ENCODE data around the gene PRRC2B. TPM values are rescaled to one million over a fixed set of nuclear protein-coding genes. Genes with fewer than 3 reads are reported as not detected.

PRRC2B gene
- total RNA-seq, 1 experiment from 2014 or later = 170 TPM

GRCh38 chr9:131382850-131383729 lies 10.8 kb upstream of the PRRC2B start:
- no TSS peak for BruUV-seq (replicated peaks)
- TF ChIP-seq EZH2phosphoT487 (IDR thresholded peaks at IDR 0.05; ENCODE audit: borderline replicate concordance) = no peak
- TF ChIP-seq POLR2AphosphoS5 (IDR thresholded peaks at IDR 0.05; ENCODE audit: low read depth, low read length) = no peak
- no peak for TF ChIP-seq RAD21 (IDR thresholded peaks at IDR 0.05; ENCODE audit: low read depth)
- peak; percentile 26; the same call in 1 of the 2 replicates for TF ChIP-seq SP1 (IDR thresholded peaks at IDR 0.05; ENCODE audit: low read depth)
- ATAC-seq (peak; percentile 90), DNase-seq (ENCODE audit: low read depth, low spot score) (no peak)
- Histone ChIP-seq H4K20me1 (ENCODE audit: insufficient read depth) (no peaks in the 10 kb centered on the region), H3K9ac (ENCODE audit: low read length) (no peak overlapping the region), H3K4me2 (ENCODE audit: low read length) (peak overlapping the region; percentile 51), H3K4me1 (ENCODE audit: control insufficient read depth in 1 of 2, insufficient read depth in 2 of 2, low read length in 2 of 2) (peaks cover 20 to 21% of the 10 kb centered on the region in 2 experiments), H3K36me3 (ENCODE audit: control insufficient read depth in 1 of 2, insufficient read depth in 2 of 2, low read length in 2 of 2) (no peaks in the 10 kb centered on the region), H3K4me3 (replicated peaks in 1 of 2; ENCODE audit: low read depth in 1 of 2, low read length in 2 of 2) (no peak overlapping the region), H3K9me3 (ENCODE audit: control insufficient read depth in 1 of 2, insufficient read depth in 1 of 2, low read depth in 1 of 2, low read length in 2 of 2) (no peaks in the 10 kb centered on the region), H2AFZ (ENCODE audit: low read depth, low read length, poor library complexity, severe bottlenecking) (no peak overlapping the region), H3K27me3 (ENCODE audit: insufficient read depth, low read length) (no peaks in the 10 kb centered on the region), H3K9me2 (ENCODE audit: insufficient read depth) (no peaks in the 10 kb centered on the region), H3K79me2 (ENCODE audit: insufficient read depth, low read length) (no peaks in the 10 kb centered on the region), H3K27ac (ENCODE audit: low read depth, low read length) (peak overlapping the region; percentile 40)
- ChIA-PET RAD21 (ENCODE audit: low non-redundant PET in 1 of 2, low total read pairs in 2 of 2, uncharacterized antibody in 2 of 2, unreplicated experiment in 2 of 2) (no interaction called here), POLR2A (interaction anchor here (1.5 to 2.2 kb wide), 2 partner anchors 10 to 14 kb away, joined by 4 to 23 read pairs; no protein-coding TSS in a partner anchor), CTCF (interaction anchor here (0.9 to 1.7 kb wide), 2 partner anchors 10 to 33 kb away, joined by 3 to 5 read pairs; no protein-coding TSS in a partner anchor)
- intact Hi-C loops (cut with micrococcal nuclease) = no loop called here

DNA sequence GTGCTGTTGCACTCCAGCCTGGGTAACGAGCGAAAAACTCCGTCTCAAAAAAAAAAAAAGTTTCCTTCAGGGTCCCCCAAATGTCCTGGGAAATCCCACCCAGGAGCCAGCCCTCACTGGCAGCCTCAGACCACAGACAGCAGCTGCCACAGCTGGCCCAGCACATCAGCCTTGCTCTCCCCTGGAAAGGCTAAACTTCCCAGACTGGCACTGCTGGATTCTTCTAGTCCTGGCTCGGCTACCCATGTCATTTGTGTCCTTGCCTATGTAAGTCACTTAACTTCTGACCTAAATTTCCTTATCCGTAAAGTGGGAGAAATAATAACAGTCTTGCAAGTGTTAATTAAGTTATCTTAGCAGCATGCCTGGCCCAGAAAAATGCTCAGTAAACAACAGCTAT lies 8.6 kb upstream of the PRRC2B start:
- H3K4me3 ChIP-seq (replicated peaks in 1 of 2; ENCODE audit: low read depth in 1 of 2, low read length in 2 of 2) = no peak overlapping the region
- H3K9me3 ChIP-seq (ENCODE audit: control insufficient read depth in 1 of 2, insufficient read depth in 1 of 2, low read depth in 1 of 2, low read length in 2 of 2) = no peaks in the 10 kb centered on the region
- H2AFZ ChIP-seq (ENCODE audit: low read depth, low read length, poor library complexity, severe bottlenecking) = no peak overlapping the region
- no TSS peak for BruUV-seq (replicated peaks)
- H4K20me1 ChIP-seq (ENCODE audit: insufficient read depth) = no peaks in the 10 kb centered on the region
- peaks cover 20 to 21% of the 10 kb centered on the region in 2 experiments for H3K4me1 ChIP-seq (ENCODE audit: control insufficient read depth in 1 of 2, insufficient read depth in 2 of 2, low read length in 2 of 2)
- no peaks in the 10 kb centered on the region for H3K36me3 ChIP-seq (ENCODE audit: control insufficient read depth in 1 of 2, insufficient read depth in 2 of 2, low read length in 2 of 2)
- no peak for ATAC-seq
- peak overlapping the region; percentile 2; the same call in 1 of the 2 replicates for H3K27ac ChIP-seq (ENCODE audit: low read depth, low read length)
- no peaks in the 10 kb centered on the region for H3K27me3 ChIP-seq (ENCODE audit: insufficient read depth, low read length)
- ChIA-PET CTCF (no interaction called here), RAD21 (ENCODE audit: low non-redundant PET in 1 of 2, low total read pairs in 2 of 2, uncharacterized antibody in 2 of 2, unreplicated experiment in 2 of 2) (no interaction called here), POLR2A (no interaction called here)
- H3K9ac ChIP-seq (ENCODE audit: low read length) = no peak overlapping the region
- H3K9me2 ChIP-seq (ENCODE audit: insufficient read depth) = no peaks in the 10 kb centered on the region
- intact Hi-C loops (cut with micrococcal nuclease) = no loop called here
- no peak overlapping the region for H3K4me2 ChIP-seq (ENCODE audit: low read length)
- no peaks in the 10 kb centered on the region for H3K79me2 ChIP-seq (ENCODE audit: insufficient read depth, low read length)
- DNase-seq (ENCODE audit: low read depth, low spot score) = no peak
- TF ChIP-seq POLR2AphosphoS5 (IDR thresholded peaks at IDR 0.05; ENCODE audit: low read depth, low read length) (no peak), MAX (IDR thresholded peaks at IDR 0.05) (no peak), ATF3 (IDR thresholded peaks at IDR 0.05) (no peak), EGR1 (IDR thresholded peaks at IDR 0.05; ENCODE audit: low read depth) (no peak), EZH2phosphoT487 (IDR thresholded peaks at IDR 0.05; ENCODE audit: borderline replicate concordance) (no peak), FOSL1 (IDR thresholded peaks at IDR 0.05; ENCODE audit: low read depth) (no peak), CBX3 (IDR thresholded peaks at IDR 0.05; ENCODE audit: low read depth) (no peak), JUND (IDR thresholded peaks at IDR 0.05) (no peak), ZBTB33 (IDR thresholded peaks at IDR 0.05; ENCODE audit: extremely low read depth, insufficient replicate concordance, low read length) (no peak), CTCF (IDR thresholded peaks at IDR 0.05 in 2 of 3, conservative IDR thresholded peaks at IDR 0.05 in 1 of 3; ENCODE audit: borderline replicate concordance in 1 of 3, insufficient read depth in 1 of 3, low read depth in 2 of 3, low read length in 2 of 3) (no peak), SP1 (IDR thresholded peaks at IDR 0.05; ENCODE audit: low read depth) (no peak), EZH2 (IDR thresholded peaks at IDR 0.05) (no peak), POLR2A (IDR thresholded peaks at IDR 0.05; ENCODE audit: borderline replicate concordance, extremely low read depth, insufficient read depth, insufficient read length) (no peak)

Measured in HCT116 (cell line).